ENCODE data around the gene OR8G1. TPM values are rescaled to one million over a fixed set of nuclear protein-coding genes. Genes with fewer than 3 reads are reported as not detected.

The OR8G1 gene
- total and polyA plus RNA-seq, 4 donors, result not detected

- WGBS, result 82% methylated on average over 6 of the region's 6 CpGs
- peaks cover 0 to 2% (median 0%) of the 10 kb centered on the region in 4 donors for H3K27me3 ChIP-seq (ENCODE audit: control insufficient read depth in 4 of 4, insufficient read depth in 4 of 4, low read length in 3 of 4)
- no peaks in the 10 kb centered on the region for H3K4me1 ChIP-seq (ENCODE audit: control insufficient read depth in 4 of 4, insufficient read depth in 4 of 4, low read length in 3 of 4)
- no peak overlapping the region for H3K4me3 ChIP-seq (ENCODE audit: low read depth in 1 of 3, low read length in 3 of 3)
- TF ChIP-seq HNF4G (IDR thresholded peaks at IDR 0.05) (no peak), RXRA (IDR thresholded peaks at IDR 0.05) (no peak), NR2F2 (IDR thresholded peaks at IDR 0.05) (no peak), MAX (IDR thresholded peaks at IDR 0.05) (no peak)
- no peaks in the 10 kb centered on the region for H3K36me3 ChIP-seq (ENCODE audit: control insufficient read depth in 4 of 4, insufficient read depth in 3 of 4, low read depth in 1 of 4, low read length in 3 of 4)
- H3K9ac ChIP-seq (ENCODE audit: low read depth in 1 of 2, low read length in 2 of 2), result no peak overlapping the region
- no peak for DNase-seq (ENCODE audit: low spot score)
- H3K27ac ChIP-seq (ENCODE audit: low read depth in 1 of 2, low read length in 2 of 2), result no peak overlapping the region
- no peaks in the 10 kb centered on the region for H3K9me3 ChIP-seq (ENCODE audit: control insufficient read depth in 4 of 4, low read length in 3 of 4)
Observed at GRCh38 chr11:124209824-124210357, 31.0 kb upstream of the OR8G1 start.

- 80% methylated on average over 5 of the region's 5 CpGs for WGBS
- Histone ChIP-seq H3K36me3 (ENCODE audit: control insufficient read depth in 4 of 4, insufficient read depth in 3 of 4, low read depth in 1 of 4, low read length in 3 of 4) (no peaks in the 10 kb centered on the region), H3K4me3 (ENCODE audit: low read depth in 1 of 3, low read length in 3 of 3) (no peak overlapping the region), H3K9ac (ENCODE audit: low read depth in 1 of 2, low read length in 2 of 2) (no peak overlapping the region), H3K27me3 (ENCODE audit: control insufficient read depth in 4 of 4, insufficient read depth in 4 of 4, low read length in 3 of 4) (peaks cover 0 to 2% (median 0%) of the 10 kb centered on the region in 4 donors), H3K4me1 (ENCODE audit: control insufficient read depth in 4 of 4, insufficient read depth in 4 of 4, low read length in 3 of 4) (no peaks in the 10 kb centered on the region), H3K27ac (ENCODE audit: low read depth in 1 of 2, low read length in 2 of 2) (no peak overlapping the region), H3K9me3 (ENCODE audit: control insufficient read depth in 4 of 4, low read length in 3 of 4) (no peaks in the 10 kb centered on the region)
- no peak for TF ChIP-seq FOXA2 (IDR thresholded peaks at IDR 0.05)
- TF ChIP-seq HNF4G (IDR thresholded peaks at IDR 0.05), result no peak
- TF ChIP-seq MAX (IDR thresholded peaks at IDR 0.05), result no peak
- TF ChIP-seq SP1 (IDR thresholded peaks at IDR 0.05), result no peak
- no peak for TF ChIP-seq FOXA1 (IDR thresholded peaks at IDR 0.05)
- no peak for TF ChIP-seq YY1 (IDR thresholded peaks at IDR 0.05)
- no peak for TF ChIP-seq HNF4A (conservative IDR thresholded peaks at IDR 0.05)
- no peak for TF ChIP-seq REST (IDR thresholded peaks at IDR 0.05)
- TF ChIP-seq ATF3 (IDR thresholded peaks at IDR 0.05), result no peak
- no peak for TF ChIP-seq GABPA (IDR thresholded peaks at IDR 0.05 in 1 of 2, conservative IDR thresholded peaks at IDR 0.05 in 1 of 2)
- TF ChIP-seq JUND (IDR thresholded peaks at IDR 0.05), result no peak
- TF ChIP-seq CTCF (IDR thresholded peaks at IDR 0.05; ENCODE audit: low read depth, low read length, missing input control), result no peak
- TF ChIP-seq EGR1 (IDR thresholded peaks at IDR 0.05; ENCODE audit: low read depth in 2 of 2), result no peak
- DNase-seq (ENCODE audit: low spot score), result no peak
Observed at GRCh38 chr11:124210421-124210820, 30.5 kb upstream of the OR8G1 start.

Data from liver (tissue), 9 donors.